ACC112 (cell line): Measurements from ENCODE around the gene DAB1.

Experiments
- H2AFZ ChIP-seq: fragments of 200-600 bp; sonication (generic); one replicate; pipeline ENCODE4 v1.6.0; 2017; ENCODE audit warnings: antibody characterized with exemption, low read length; ENCODE audit not compliant: unreplicated experiment
- H3K27ac ChIP-seq: fragments of 200-600 bp; sonication (generic); 2 replicates; pipeline ENCODE4 v1.5.1; 2014; ENCODE audit warnings: low read depth, mild to moderate bottlenecking, antibody characterized with exemption, low read length, moderate library complexity
- H3K27me3 ChIP-seq: fragments of 200-600 bp; sonication (generic); 2 replicates; pipeline ENCODE4 v1.6.1; 2014; ENCODE audit warnings: mild to moderate bottlenecking, antibody characterized with exemption, low read length, moderate library complexity, mixed read lengths; ENCODE audit not compliant: insufficient read depth
- H3K36me3 ChIP-seq: fragments of 200-600 bp; sonication (generic); 2 replicates; pipeline ENCODE4 v1.6.1; 2016; ENCODE audit warnings: mild to moderate bottlenecking, antibody characterized with exemption, low read length, moderate library complexity, mixed read lengths; ENCODE audit not compliant: insufficient read depth
- H3K4me1 ChIP-seq: fragments of 200-600 bp; sonication (generic); one replicate; pipeline ENCODE4 v1.6.1; 2016; ENCODE audit warnings: low read length, mixed read lengths; ENCODE audit not compliant: insufficient read depth, unreplicated experiment, control insufficient read depth
- H3K4me3 ChIP-seq: fragments of 200-600 bp; sonication (generic); 2 replicates; pipeline ENCODE4 v1.5.1; 2014; ENCODE audit warnings: mild to moderate bottlenecking, low read depth, low read length
- H3K79me2 ChIP-seq: fragments of 200-600 bp; sonication (generic); one replicate; pipeline ENCODE4 v1.6.0; 2016; ENCODE audit warnings: low read length; ENCODE audit not compliant: control insufficient read depth, unreplicated experiment, insufficient read depth

Gene DAB1

DNA sequence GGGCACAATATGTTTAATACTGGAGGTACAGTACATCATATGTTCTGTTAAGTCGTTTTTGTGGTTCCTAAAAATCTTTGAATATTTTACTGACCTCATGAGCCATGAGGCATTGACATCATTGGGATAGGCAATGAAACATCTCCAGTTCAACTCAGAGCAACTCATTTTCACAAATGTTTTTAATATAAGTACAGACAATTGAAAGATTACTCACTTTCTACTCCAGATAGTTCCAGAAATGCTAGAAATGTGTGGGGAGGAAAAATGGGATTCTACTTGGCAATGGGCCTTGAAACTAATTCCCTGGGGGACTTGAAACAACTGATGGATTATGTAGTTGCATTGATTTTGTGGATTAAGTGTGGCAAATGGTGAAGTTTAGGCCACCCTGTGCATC is 450.9 kb downstream of the DAB1 start:
- Histone ChIP-seq H3K36me3 (no peaks in the 10 kb centered on the region), H3K27ac (no peak overlapping the region), H3K79me2 (no peaks in the 10 kb centered on the region), H3K4me1 (no peaks in the 10 kb centered on the region), H2AFZ (no peak overlapping the region), H3K4me3 (no peak overlapping the region), H3K27me3 (no peaks in the 10 kb centered on the region)

DNA sequence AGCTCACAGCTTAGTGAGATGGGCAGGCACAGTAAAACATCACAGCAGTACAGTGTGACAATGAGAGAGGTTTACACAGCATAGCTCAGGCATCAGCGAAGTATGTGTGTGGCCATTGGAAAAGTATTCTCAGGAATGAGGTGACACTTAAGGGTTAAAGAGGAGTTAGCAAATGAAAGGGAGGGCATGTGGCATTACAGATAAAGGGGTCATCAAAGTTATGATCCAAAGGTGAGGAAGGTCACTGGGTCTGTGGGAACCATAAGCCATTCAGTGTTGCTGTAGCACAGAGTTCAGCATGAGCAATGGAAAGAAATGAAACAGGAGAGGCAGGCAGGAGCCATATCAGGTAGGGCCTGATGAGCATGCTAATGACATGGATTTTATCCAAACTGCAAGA is 453.6 kb downstream of the DAB1 start:
- Histone ChIP-seq H3K4me1 (no peaks in the 10 kb centered on the region), H3K27me3 (no peaks in the 10 kb centered on the region), H3K79me2 (no peaks in the 10 kb centered on the region), H3K36me3 (no peaks in the 10 kb centered on the region), H3K27ac (no peak overlapping the region), H3K4me3 (no peak overlapping the region), H2AFZ (no peak overlapping the region)

DNA sequence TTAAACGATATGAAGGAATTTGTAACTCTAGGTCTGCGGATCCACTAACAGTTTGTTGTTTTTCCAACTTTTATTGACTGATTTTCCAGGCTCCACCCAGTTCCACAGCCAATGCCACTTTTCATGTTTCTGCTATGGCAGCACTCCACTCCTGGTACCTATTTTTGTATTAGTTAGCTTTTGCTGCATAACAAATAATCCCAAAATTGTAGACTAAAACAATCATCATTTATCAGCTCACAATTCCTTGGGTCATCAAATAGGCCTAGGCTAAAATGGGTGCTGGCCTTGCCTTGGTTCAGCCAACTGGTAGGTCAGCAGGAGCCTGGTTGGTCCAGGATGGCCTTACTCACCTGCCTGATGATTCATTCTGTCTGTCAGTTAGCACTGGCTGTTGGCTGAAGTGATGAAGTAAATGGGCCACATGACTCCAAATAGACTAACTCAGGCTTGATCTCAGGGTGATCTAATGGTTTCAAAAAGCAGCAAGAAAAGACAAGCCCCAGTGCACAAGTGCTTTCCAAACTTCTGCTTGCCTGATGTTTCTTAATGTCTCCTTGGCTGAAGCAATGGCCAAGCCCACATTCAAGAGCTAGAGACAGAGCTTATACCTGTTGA is 454.9 kb downstream of the DAB1 start:
- H3K27me3 ChIP-seq = no peaks in the 10 kb centered on the region
- no peak overlapping the region for H3K27ac ChIP-seq
- no peak overlapping the region for H2AFZ ChIP-seq
- H3K4me3 ChIP-seq = no peak overlapping the region
- no peaks in the 10 kb centered on the region for H3K36me3 ChIP-seq
- H3K79me2 ChIP-seq = no peaks in the 10 kb centered on the region
- H3K4me1 ChIP-seq = no peaks in the 10 kb centered on the region

DNA sequence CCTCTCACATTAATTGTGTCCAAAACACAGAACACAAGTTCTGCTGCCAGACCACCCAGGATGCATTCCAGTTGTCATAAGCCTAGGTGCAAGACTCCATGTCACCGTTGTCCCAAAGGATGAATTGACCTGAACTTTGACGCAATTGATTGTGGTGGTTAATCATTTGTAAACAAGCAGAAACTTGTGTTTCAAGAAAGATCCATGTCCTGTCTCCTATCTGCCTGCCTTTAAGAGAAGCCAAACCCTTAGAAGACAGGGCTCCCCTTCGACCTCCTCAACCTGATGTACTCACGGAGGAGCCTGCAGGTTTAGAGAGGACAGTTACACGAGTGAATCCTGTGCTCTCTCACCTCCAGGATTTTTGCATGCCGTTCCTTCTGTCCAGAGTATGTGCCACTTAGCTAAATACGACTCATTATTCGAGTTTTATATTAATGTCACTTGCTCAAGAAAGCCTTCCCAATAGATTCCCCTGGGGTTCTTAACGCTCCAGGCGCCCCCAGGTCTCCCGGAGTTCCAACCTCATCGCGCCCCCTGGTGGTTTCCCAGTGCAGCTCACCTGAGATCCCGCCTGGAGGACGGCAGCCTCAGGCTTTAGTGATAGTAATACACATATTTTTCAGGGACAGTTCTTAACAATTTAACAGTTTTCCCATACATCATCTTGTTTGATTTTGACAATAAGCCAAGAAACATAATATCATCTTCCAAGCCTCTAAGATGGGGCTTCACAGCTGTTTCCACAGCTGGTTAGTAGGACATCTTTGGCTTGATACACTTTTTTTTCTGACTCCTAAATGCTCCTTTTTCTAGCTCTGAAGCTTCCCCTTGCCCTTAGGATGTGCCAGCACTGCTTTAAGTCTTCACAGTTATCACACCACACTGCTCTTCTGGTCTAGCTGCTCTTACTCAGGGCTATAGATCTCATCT is 455.7 kb downstream of the DAB1 start:
- no peak overlapping the region for H3K27ac ChIP-seq
- no peak overlapping the region for H3K4me3 ChIP-seq
- no peaks in the 10 kb centered on the region for H3K79me2 ChIP-seq
- no peaks in the 10 kb centered on the region for H3K36me3 ChIP-seq
- H3K27me3 ChIP-seq = no peaks in the 10 kb centered on the region
- no peaks in the 10 kb centered on the region for H3K4me1 ChIP-seq
- no peak overlapping the region for H2AFZ ChIP-seq

DNA sequence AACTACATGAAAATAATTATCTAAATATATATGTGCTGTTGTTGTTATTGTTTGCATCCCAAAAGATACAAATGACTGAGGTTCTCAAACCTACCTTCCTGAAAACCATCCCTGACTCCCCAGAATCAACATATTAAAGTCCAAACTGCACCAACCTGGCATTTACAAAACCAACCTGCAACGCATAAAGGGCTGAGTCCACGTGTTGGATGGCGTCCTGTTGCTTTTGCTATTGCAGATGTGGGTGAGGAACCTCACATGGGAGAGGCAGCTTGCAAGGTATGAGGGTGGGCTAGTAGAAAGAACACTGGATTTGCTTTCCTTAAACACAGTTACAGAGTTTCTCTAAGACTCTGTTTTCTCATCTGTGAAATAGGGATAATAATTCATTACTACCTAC is 456.5 kb downstream of the DAB1 start:
- Histone ChIP-seq H2AFZ (no peak overlapping the region), H3K36me3 (no peaks in the 10 kb centered on the region), H3K79me2 (no peaks in the 10 kb centered on the region), H3K4me3 (no peak overlapping the region), H3K27ac (no peak overlapping the region), H3K27me3 (no peaks in the 10 kb centered on the region), H3K4me1 (no peaks in the 10 kb centered on the region)

DNA sequence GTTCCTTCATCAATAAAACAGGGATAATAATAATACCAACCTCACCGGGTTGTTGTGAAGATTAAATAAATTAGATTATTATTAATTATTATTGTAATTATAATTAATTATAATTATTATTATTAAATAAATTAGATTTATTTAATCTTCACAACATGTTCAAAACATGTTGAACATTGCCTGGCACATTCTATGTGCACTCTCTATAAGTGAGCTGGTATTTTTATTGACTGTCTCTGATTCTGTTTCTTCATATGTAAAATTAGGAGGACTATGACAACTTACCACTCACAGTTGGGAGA is 457.2 kb downstream of the DAB1 start:
- Histone ChIP-seq H3K27me3 (no peaks in the 10 kb centered on the region), H2AFZ (no peak overlapping the region), H3K36me3 (no peaks in the 10 kb centered on the region), H3K4me1 (no peaks in the 10 kb centered on the region), H3K4me3 (no peak overlapping the region), H3K27ac (no peak overlapping the region), H3K79me2 (no peaks in the 10 kb centered on the region)

DNA sequence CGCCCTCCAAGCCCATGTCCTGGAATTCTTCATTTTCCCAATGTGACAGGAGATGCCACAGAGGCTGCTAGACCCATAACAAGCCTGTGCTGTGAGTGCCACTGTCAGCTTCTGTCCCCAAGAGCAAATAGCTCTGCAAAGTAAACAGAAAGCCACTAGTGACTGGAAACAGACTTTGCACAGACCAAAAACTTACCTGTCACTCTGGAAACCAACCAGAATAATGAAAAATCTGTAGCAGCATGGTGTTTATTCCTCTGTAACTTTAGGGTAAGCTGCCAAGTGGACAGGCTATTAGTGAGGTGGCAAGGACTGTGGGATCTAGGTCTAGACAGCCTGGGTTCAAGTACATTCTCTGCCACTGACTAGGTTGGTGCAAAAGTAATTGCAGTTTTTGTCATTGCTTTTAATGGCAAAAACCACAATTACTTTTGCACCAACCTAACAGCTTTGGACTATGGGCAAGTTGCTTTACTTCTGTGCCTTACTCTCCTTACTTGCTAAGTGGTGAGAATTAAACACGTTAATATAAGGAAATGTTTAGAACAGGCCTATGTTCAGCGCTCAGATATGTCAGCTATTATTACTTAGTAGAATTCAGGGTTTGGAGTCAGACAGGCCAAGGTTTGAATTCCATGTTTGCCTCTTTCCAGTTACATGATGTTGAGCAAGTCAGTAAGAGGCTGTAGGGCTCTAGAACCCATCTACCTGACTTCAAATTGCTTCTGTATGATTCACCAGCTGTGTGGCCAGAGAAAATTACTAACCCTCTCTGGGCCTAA is 457.8 kb downstream of the DAB1 start, which contains the start of gene C8B:
Gene C8B, minus strand, starts transcription at position 100 of the 782 bp plus-strand sequence. Its CDS starts 67 bp downstream, at position 33.
- Histone ChIP-seq H2AFZ (no peak within 1 kb of the TSS), H3K27ac (no peak within 1 kb of the TSS), H3K4me3 (no peak within 1 kb of the TSS), H3K4me1 (no peaks in the 10 kb centered on the region), H3K79me2 (no peaks in the 10 kb centered on the region), H3K36me3 (no peaks in the 10 kb centered on the region), H3K27me3 (no peaks in the 10 kb centered on the region)

DNA sequence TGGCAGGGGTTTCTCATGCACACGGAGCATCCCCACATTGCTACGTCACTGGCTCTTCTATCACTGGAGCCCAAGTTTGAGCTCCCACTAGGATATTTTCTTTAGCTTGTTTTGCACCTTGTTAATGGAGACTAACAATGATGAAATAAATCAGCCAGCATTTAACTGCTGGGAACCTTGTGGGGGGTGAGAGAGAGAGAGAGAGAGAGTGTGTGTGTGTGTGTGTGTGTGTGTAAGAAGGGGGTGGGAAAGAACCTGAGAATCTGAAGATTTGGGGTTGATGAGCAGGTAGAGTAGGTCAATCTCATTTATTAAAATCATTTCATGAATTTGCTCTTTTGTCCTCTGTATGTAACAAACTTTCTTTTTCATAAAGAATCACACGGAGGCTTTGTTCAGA is 458.7 kb downstream of the DAB1 start:
- Histone ChIP-seq H2AFZ (no peak overlapping the region), H3K27ac (no peak overlapping the region), H3K4me3 (no peak overlapping the region), H3K27me3 (no peaks in the 10 kb centered on the region), H3K79me2 (no peaks in the 10 kb centered on the region), H3K36me3 (no peaks in the 10 kb centered on the region), H3K4me1 (no peaks in the 10 kb centered on the region)

DNA sequence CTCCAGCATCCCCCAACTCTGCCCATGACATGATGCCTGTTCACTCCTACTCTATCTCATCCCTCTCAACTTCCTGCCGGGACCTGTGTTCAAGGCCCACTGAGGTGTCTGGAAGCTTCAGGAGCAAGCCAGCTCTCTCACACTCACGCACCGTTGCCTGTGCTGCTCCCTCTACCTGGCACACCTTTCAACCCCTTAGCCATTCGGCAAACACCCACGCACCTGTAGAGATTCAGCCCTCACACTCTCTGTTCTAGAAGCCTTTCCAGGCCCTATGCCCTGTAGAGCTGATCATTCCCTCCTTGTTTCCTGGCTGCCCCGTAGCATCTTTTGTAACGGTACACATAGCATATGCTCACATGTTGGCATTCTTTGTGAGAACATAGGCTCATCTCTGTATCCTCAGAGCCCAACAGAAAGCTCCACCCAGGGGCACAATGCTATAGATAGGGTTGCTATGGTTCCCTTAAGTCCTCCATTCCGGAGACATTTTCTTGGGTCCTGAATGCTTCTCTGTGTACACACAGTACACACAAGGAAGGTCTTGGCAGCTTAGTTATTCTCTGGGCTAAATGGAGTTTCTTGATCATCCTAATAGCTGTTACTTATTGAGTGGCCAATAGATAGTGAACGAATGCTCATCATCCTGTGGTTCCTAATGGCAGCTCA is 459.4 kb downstream of the DAB1 start:
- Histone ChIP-seq H2AFZ (no peak overlapping the region), H3K27ac (no peak overlapping the region), H3K36me3 (no peaks in the 10 kb centered on the region), H3K79me2 (no peaks in the 10 kb centered on the region), H3K4me1 (no peaks in the 10 kb centered on the region), H3K4me3 (no peak overlapping the region), H3K27me3 (no peaks in the 10 kb centered on the region)

DNA sequence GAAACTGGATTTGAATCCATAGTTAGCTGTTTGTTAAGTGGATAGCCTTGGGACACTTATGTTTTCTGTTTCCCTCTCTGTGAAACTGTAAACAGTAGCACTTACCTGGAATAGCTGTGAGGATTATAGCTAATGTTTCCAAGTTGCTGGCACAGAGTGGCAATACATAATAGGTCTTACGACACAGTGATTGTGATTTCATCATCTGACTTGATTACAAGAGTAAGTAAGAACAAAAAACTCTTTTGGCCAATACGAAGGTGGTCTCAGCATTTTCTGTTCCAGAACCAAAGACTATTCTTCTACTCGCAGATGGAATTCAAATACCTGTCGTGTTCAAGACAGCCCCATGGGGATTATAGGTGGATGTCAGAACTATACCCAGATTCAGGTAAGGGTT is 460.2 kb downstream of the DAB1 start:
- no peaks in the 10 kb centered on the region for H3K79me2 ChIP-seq
- H3K27ac ChIP-seq = no peak overlapping the region
- no peaks in the 10 kb centered on the region for H3K36me3 ChIP-seq
- no peak overlapping the region for H3K4me3 ChIP-seq
- no peaks in the 10 kb centered on the region for H3K27me3 ChIP-seq
- no peak overlapping the region for H2AFZ ChIP-seq
- H3K4me1 ChIP-seq = no peaks in the 10 kb centered on the region
